Measurements from ENCODE around the gene CAPN11.

- TF ChIP-seq MEF2A (IDR thresholded peaks at IDR 0.05; ENCODE audit: insufficient read depth, low read depth, low read length) (no peak), CEBPZ (IDR thresholded peaks at IDR 0.05; ENCODE audit: low read depth, low read length) (no peak), RFX5 (IDR thresholded peaks at IDR 0.05; ENCODE audit: low read depth, low read length) (no peak)
Observed at GRCh38 chr6:44226368-44227147, 67.9 kb downstream of the CAPN11 start.

Measured in GM12878 (cell line).